HCT116 (cell line): ENCODE data around the gene TOP3B. TPM values are rescaled to one million over a fixed set of nuclear protein-coding genes. Genes with fewer than 3 reads are reported as not detected.
A peak's percentile ranks its signal among the peaks of the same experiment; 100 is the strongest.

Source experiments
- ATAC-seq: fragments of 200-7000 bp; cut with Tn5 transposase; 2 replicates; pipeline ENCODE4 v1.9.1; 2020; ENCODE audit warnings: mild to moderate bottlenecking, moderate library complexity
- BruUV-seq: library from RNA; stranded (reverse); fragments of 400-500 nt; replicated peaks from 2 replicates; lab custom pipeline; 2021; lab: Mats Ljungman, UMichigan
- CTCF ChIA-PET: fragments of 300-600 bp; sonication (Branson Sonifier 250); formaldehyde crosslinking; loops from one replicate; lab custom pipeline; 2021; ENCODE audit warnings: antibody characterized with exemption; lab: Charles Lee
- POLR2A ChIA-PET: fragments of 300-600, 350-600 bp; sonication (Branson Sonifier 250); formaldehyde crosslinking; loops from one replicate; lab custom pipeline; 2021; ENCODE audit warnings: antibody characterized with exemption; lab: Charles Lee
- RAD21 ChIA-PET, 2 experiments: fragments of 300-600 bp; sonication (Branson Sonifier 250); formaldehyde crosslinking; loops; one replicate each; lab custom pipeline; 2023; ENCODE audit warnings: low total read pairs in 2 of 2; ENCODE audit not compliant: uncharacterized antibody in 2 of 2, unreplicated experiment in 2 of 2, low non-redundant PET in 1 of 2; lab: Charles Lee
- DNase-seq: peaks from one replicate; pipeline ENCODE4 v3.0.0-alpha.2; 2010; ENCODE audit warnings: low read depth, low spot score
- H2AFZ ChIP-seq: fragments of 200-600 bp; shearing (Covaris generic), sonication (generic); 2 replicates; pipeline ENCODE4 v1.6.1; 2017; ENCODE audit warnings: low read depth, mixed run types, mixed read lengths, antibody characterized with exemption, low read length; ENCODE audit not compliant: poor library complexity, severe bottlenecking
- H3K27ac ChIP-seq: 2 replicates; pipeline ENCODE4 v1.5.1; 2012; ENCODE audit warnings: low read depth, low read length
- H3K27me3 ChIP-seq: fragments of 200-600 bp; sonication (generic); 2 replicates; pipeline ENCODE4 v1.6.1; 2016; ENCODE audit warnings: mixed run types, low read length, mixed read lengths; ENCODE audit not compliant: insufficient read depth
- H3K36me3 ChIP-seq, 2 experiments: fragments of 200-500 bp in 1 of 2; fragments of 200-600 bp in 1 of 2; sonication (Bioruptor generic) in 1 of 2; sonication (generic) in 1 of 2; 2 replicates each; pipeline versions ENCODE4 v1.5.1 to v1.6.1; 2014 to 2016; ENCODE audit warnings: low read length in 2 of 2, inconsistent platforms in 1 of 2, mixed read lengths in 1 of 2, mixed run types in 1 of 2; ENCODE audit not compliant: insufficient read depth in 2 of 2, control insufficient read depth in 1 of 2
- H3K4me1 ChIP-seq, 2 experiments: fragments of 200-600 bp in 1 of 2; sonication (generic) in 1 of 2; 2 replicates each; pipeline versions ENCODE4 v1.5.1 to v1.6.1; 2012 to 2017; ENCODE audit warnings: low read length in 2 of 2, inconsistent platforms in 1 of 2, mild to moderate bottlenecking in 1 of 2, mixed read lengths in 1 of 2, mixed run types in 1 of 2, moderate library complexity in 1 of 2; ENCODE audit not compliant: insufficient read depth in 2 of 2, control insufficient read depth in 1 of 2
- H3K4me2 ChIP-seq: fragments of 200-600 bp; sonication (generic); 2 replicates; pipeline ENCODE4 v1.6.1; 2017; ENCODE audit warnings: mixed run types, low read length, mixed read lengths
- H3K4me3 ChIP-seq, 2 experiments: fragments of 200-600 bp in 1 of 2; sonication (generic) in 1 of 2; replicated peaks in 1 of 2; 2 replicates each; pipeline ENCODE4 v1.5.1; 2011 to 2016; ENCODE audit warnings: low read length in 2 of 2, control low read depth in 1 of 2, low read depth in 1 of 2, mild to moderate bottlenecking in 1 of 2, mixed read lengths in 1 of 2, mixed run types in 1 of 2
- H3K79me2 ChIP-seq: fragments of 200-600 bp; sonication (generic); 2 replicates; pipeline ENCODE4 v1.6.1; 2017; ENCODE audit warnings: mild to moderate bottlenecking, mixed run types, low read length, moderate library complexity, mixed read lengths; ENCODE audit not compliant: insufficient read depth
- H3K9ac ChIP-seq: fragments of 200-600 bp; sonication (generic); 2 replicates; pipeline ENCODE4 v1.6.1; 2016; ENCODE audit warnings: low read length, mixed read lengths
- H3K9me2 ChIP-seq: fragments of 200-600 bp; sonication (generic), shearing (Covaris generic); 2 replicates; pipeline ENCODE4 v1.6.1; 2017; ENCODE audit warnings: mixed run types, mild to moderate bottlenecking, moderate library complexity; ENCODE audit not compliant: insufficient read depth
- H3K9me3 ChIP-seq, 2 experiments: fragments of 200-500 bp in 1 of 2; fragments of 200-600 bp in 1 of 2; sonication (Bioruptor generic) in 1 of 2; sonication (generic) in 1 of 2; 2 replicates each; pipeline ENCODE4 v1.6.1; 2014 to 2017; ENCODE audit warnings: low read length in 2 of 2, mixed read lengths in 2 of 2, inconsistent platforms in 1 of 2, low read depth in 1 of 2, mild to moderate bottlenecking in 1 of 2, mixed run types in 1 of 2, moderate library complexity in 1 of 2; ENCODE audit not compliant: control insufficient read depth in 1 of 2, insufficient read depth in 1 of 2
- H4K20me1 ChIP-seq: fragments of 200-600 bp; sonication (generic), shearing (Covaris generic); 2 replicates; pipeline ENCODE4 v1.6.1; 2017; ENCODE audit warnings: mixed run types, mild to moderate bottlenecking, moderate library complexity; ENCODE audit not compliant: insufficient read depth
- CEBPB ChIP-seq: IDR thresholded peaks from 2 replicates; pipeline ENCODE4 v1.6.1; 2012; ENCODE audit warnings: low read depth
- POLR2A ChIP-seq: IDR thresholded peaks from 2 replicates; pipeline ENCODE4 v1.7.0; 2011; ENCODE audit warnings: borderline replicate concordance; ENCODE audit not compliant: insufficient read depth, insufficient read length; ENCODE audit errors: extremely low read depth
- SP1 ChIP-seq: IDR thresholded peaks from 2 replicates; pipeline ENCODE4 v1.6.1; 2012; ENCODE audit warnings: low read depth
- ZBTB33 ChIP-seq: IDR thresholded peaks from 2 replicates; pipeline ENCODE4 v1.6.1; 2011; ENCODE audit warnings: mild to moderate bottlenecking, low read length, moderate library complexity; ENCODE audit not compliant: insufficient replicate concordance; ENCODE audit errors: extremely low read depth
- ZNF274 ChIP-seq: fragments of 200-500 bp; sonication (Bioruptor generic); IDR thresholded peaks from 2 replicates; pipeline ENCODE4 v1.6.1; 2014; ENCODE audit warnings: mild to moderate bottlenecking, low read depth, low read length, inconsistent platforms
- intact Hi-C: fragments of 100-400 bp; cut with micrococcal nuclease; formaldehyde crosslinking; loops from 2 replicates; pipeline ENCODE4 v1.10.0; 2022
- total RNA-seq: library from RNA; stranded (reverse); gene quantifications from one replicate; pipeline ENCODE4 v1.2.1, GENCODE V29; 2021; ENCODE audit not compliant: unreplicated experiment
- TF ChIP-seq, protein P1 (sequence below), 3 experiments: fragments of 200-600 bp in 1 of 3; sonication (generic) in 1 of 3; IDR thresholded peaks in 2 of 3; conservative IDR thresholded peaks in 1 of 3; 2 replicates each; pipeline ENCODE4 v1.5.1; 2012 to 2017; ENCODE audit warnings: low read depth in 2 of 3, low read length in 2 of 3, antibody characterized with exemption in 1 of 3, borderline replicate concordance in 1 of 3, control low read depth in 1 of 3, mild to moderate bottlenecking in 1 of 3, mixed read lengths in 1 of 3, mixed run types in 1 of 3, moderate library complexity in 1 of 3; ENCODE audit not compliant: insufficient read depth in 1 of 3

TOP3B gene
- total RNA-seq, 1 experiment from 2014 or later = 50.1 TPM

DNA sequence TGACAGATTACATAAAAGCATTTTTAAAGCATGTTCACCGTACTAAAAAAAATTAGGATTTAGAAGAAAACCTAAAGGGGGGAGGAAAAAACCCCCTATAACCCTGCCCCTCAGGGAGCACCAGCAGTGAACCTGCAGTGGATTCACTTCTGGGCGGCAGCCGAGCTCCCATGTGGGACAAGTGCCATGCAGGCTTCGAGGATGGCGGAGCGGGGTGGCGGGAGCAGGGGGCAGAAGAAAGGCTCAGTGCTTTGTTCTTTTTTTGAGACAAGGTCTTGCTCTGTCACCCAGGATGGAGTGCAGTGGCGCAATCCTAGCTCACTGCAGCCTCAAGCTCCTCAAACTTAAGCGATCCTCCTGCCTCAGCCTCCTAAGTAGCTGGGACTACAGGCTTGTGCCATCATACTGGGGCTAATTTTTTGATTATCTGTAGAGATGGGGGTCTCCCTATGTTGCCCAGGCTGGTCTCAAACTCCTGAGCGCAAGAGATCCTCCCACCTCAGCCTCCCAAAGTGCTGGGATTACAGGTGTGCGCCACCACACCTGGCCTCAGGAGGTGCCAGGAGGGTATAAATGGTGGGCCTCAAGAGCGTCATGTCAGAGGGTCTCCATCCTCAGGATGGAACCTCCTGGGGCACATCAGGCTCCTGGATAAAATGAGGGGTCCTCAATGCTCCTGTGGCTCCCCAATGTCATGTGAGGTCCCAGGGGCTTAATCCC is 64.0 kb downstream of the TOP3B start:
- H3K4me2 ChIP-seq = no peak overlapping the region
- POLR2A ChIA-PET = no interaction called here

GRCh38 chr22:21917959-21918261 is 64.7 kb downstream of the TOP3B start:
- ChIA-PET POLR2A (no interaction called here), RAD21 (no interaction called here), CTCF (no interaction called here)
- intact Hi-C loops = no loop called here
- Histone ChIP-seq H3K9me2 (no peaks in the 10 kb centered on the region), H3K79me2 (no peaks in the 10 kb centered on the region), H3K9ac (no peak overlapping the region), H3K36me3 (no peaks in the 10 kb centered on the region), H2AFZ (no peak overlapping the region), H3K4me2 (no peak overlapping the region), H3K27me3 (no peaks in the 10 kb centered on the region), H4K20me1 (no peaks in the 10 kb centered on the region), H3K27ac (no peak overlapping the region), H3K4me3 (no peak overlapping the region), H3K4me1 (no peaks in the 10 kb centered on the region), H3K9me3 (no peaks in the 10 kb centered on the region)
- no TSS peak for BruUV-seq
- ATAC-seq (peak; percentile 10; the same call in 1 of the 2 replicates), DNase-seq (no peak)
- TF ChIP-seq CEBPB (no peak), SP1 (no peak)
- TF ChIP-seq, protein P1, sequence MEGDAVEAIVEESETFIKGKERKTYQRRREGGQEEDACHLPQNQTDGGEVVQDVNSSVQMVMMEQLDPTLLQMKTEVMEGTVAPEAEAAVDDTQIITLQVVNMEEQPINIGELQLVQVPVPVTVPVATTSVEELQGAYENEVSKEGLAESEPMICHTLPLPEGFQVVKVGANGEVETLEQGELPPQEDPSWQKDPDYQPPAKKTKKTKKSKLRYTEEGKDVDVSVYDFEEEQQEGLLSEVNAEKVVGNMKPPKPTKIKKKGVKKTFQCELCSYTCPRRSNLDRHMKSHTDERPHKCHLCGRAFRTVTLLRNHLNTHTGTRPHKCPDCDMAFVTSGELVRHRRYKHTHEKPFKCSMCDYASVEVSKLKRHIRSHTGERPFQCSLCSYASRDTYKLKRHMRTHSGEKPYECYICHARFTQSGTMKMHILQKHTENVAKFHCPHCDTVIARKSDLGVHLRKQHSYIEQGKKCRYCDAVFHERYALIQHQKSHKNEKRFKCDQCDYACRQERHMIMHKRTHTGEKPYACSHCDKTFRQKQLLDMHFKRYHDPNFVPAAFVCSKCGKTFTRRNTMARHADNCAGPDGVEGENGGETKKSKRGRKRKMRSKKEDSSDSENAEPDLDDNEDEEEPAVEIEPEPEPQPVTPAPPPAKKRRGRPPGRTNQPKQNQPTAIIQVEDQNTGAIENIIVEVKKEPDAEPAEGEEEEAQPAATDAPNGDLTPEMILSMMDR (IDR thresholded peaks at IDR 0.05 in 2 of 3, conservative IDR thresholded peaks at IDR 0.05 in 1 of 3; ENCODE audit: borderline replicate concordance in 1 of 3, insufficient read depth in 1 of 3, low read depth in 2 of 3, low read length in 2 of 3) = no peak

More for the DNA sequence above, 64.0 kb downstream of the TOP3B start:
- no peaks in the 10 kb centered on the region for H3K27me3 ChIP-seq
- TF ChIP-seq ZNF274 = no peak
- TF ChIP-seq POLR2A = no peak
- no peak for TF ChIP-seq ZBTB33
- TF ChIP-seq, all 23 proteins: peak for 0
- no peak for DNase-seq
- no peak for ATAC-seq
- ChIA-PET CTCF (no interaction called here), RAD21 (no interaction called here)
- Histone ChIP-seq H3K9me2 (no peaks in the 10 kb centered on the region), H2AFZ (no peak overlapping the region), H4K20me1 (no peaks in the 10 kb centered on the region), H3K9ac (no peak overlapping the region), H3K4me1 (no peaks in the 10 kb centered on the region), H3K9me3 (no peaks in the 10 kb centered on the region), H3K4me3 (no peak overlapping the region), H3K36me3 (no peaks in the 10 kb centered on the region), H3K27ac (no peak overlapping the region), H3K79me2 (no peaks in the 10 kb centered on the region)
- intact Hi-C loops = no loop called here
- BruUV-seq = no TSS peak
